Left lung (tissue), 10 donors: ENCODE data around the gene TFB1M. TPM values are rescaled to one million over a fixed set of nuclear protein-coding genes. Genes with fewer than 3 reads are reported as not detected.
A peak's percentile ranks its signal among the peaks of the same experiment; 100 is the strongest.

Experiments used
- ATAC-seq: fragments of 200-7000 bp; cut with Tn5 transposase; one replicate; pipeline ENCODE4 v1.9.1; 2020; ENCODE audit warnings: moderate library complexity
- DNase-seq, 4 donors: peaks; one replicate each; pipeline ENCODE4 v3.0.0-alpha.2; 2013 to 2020
- H3K27ac ChIP-seq, 2 donors: fragments of 200-600 bp; sonication (generic) in 1 of 2; one replicate each; pipeline versions ENCODE4 v1.5.0 to v1.8.0; 2020 to 2021
- H3K27me3 ChIP-seq, 2 donors: fragments of 200-600 bp; sonication (generic) in 1 of 2; one replicate each; pipeline versions ENCODE4 v1.5.0 to v1.8.0; 2020 to 2021
- H3K36me3 ChIP-seq, 2 donors: fragments of 200-600 bp; sonication (generic) in 1 of 2; one replicate each; pipeline versions ENCODE4 v1.5.0 to v1.8.0; 2020 to 2021
- H3K4me1 ChIP-seq, 2 donors: fragments of 200-600 bp; one replicate each; pipeline ENCODE4 v1.8.0; 2021
- H3K4me3 ChIP-seq, 2 donors: fragments of 200-600 bp; sonication (generic) in 1 of 2; one replicate each; pipeline versions ENCODE4 v1.5.0 to v1.8.0; 2020 to 2021; ENCODE audit warnings: mild to moderate bottlenecking in 1 of 2
- H3K9me3 ChIP-seq, 2 donors: fragments of 200-600 bp; sonication (generic) in 1 of 2; one replicate each; pipeline versions ENCODE4 v1.5.0 to v1.8.0; 2020 to 2021
- intact Hi-C, 2 donors: fragments of 100-400 bp; cut with DNase I; formaldehyde crosslinking; loops; one replicate each; pipeline versions ENCODE4 v1.11.2 to v1.14.2; 2022
- polyA plus RNA-seq, 6 donors: library from polyadenylated mRNA; unstranded; fragments of 120-200 nt; gene quantifications; one replicate each; pipeline ENCODE4 v1.2.1, GENCODE V29; 2013; ENCODE audit not compliant: insufficient read length in 6 of 6
- total RNA-seq, 2 donors: library from RNA; stranded (reverse); fragmentation: NEBNext Ultra II Directional; extraction: Animal tissue kit (Norgen Biotek cat#: 25700); gene quantifications; one replicate each; pipeline ENCODE4 v1.2.1, GENCODE V29; 2021
- TF ChIP-seq, protein P1 (sequence below), 2 donors: fragments of 200-600 bp; sonication (generic) in 1 of 2; IDR thresholded peaks; one replicate each; pipeline versions ENCODE4 v1.5.0 to v1.8.0; 2021; ENCODE audit warnings: antibody characterized with exemption in 2 of 2
- donor health status: DM: no; HTN: yes; CAD: no.
- donor health status: DM: no; HTN: no; CAD: no.

TFB1M gene
- total and polyA plus RNA-seq, 8 donors, result 20.6 to 29.4 (median 24.0) TPM

DNA sequence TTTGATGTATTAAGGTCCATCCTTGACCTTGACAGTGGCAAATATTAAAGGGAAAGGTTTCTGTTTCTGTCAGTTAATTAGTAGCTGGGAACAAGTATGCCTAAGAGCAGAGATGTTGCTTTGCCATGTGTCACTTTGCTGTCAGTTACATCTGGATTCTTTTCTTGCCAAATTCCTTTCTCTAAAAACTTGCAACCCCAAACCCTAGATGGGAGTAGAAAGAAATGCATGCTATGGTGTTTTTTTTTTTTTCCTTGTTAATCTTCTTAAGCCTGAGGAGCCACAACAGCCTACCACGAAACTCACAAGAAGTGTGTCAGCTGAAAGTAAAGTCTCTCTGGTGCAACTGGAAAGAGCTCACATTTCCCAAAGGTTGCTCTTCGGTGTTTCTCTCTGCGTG, 68.5 kb downstream of the TFB1M start:
- peak in 2 of 4 donors; percentile 56 to 63 for DNase-seq
- TF ChIP-seq, protein P1, sequence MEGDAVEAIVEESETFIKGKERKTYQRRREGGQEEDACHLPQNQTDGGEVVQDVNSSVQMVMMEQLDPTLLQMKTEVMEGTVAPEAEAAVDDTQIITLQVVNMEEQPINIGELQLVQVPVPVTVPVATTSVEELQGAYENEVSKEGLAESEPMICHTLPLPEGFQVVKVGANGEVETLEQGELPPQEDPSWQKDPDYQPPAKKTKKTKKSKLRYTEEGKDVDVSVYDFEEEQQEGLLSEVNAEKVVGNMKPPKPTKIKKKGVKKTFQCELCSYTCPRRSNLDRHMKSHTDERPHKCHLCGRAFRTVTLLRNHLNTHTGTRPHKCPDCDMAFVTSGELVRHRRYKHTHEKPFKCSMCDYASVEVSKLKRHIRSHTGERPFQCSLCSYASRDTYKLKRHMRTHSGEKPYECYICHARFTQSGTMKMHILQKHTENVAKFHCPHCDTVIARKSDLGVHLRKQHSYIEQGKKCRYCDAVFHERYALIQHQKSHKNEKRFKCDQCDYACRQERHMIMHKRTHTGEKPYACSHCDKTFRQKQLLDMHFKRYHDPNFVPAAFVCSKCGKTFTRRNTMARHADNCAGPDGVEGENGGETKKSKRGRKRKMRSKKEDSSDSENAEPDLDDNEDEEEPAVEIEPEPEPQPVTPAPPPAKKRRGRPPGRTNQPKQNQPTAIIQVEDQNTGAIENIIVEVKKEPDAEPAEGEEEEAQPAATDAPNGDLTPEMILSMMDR (IDR thresholded peaks at IDR 0.05), result no peak
- no peaks in the 10 kb centered on the region for H3K27me3 ChIP-seq
- no peak overlapping the region for H3K27ac ChIP-seq
- no peak overlapping the region for H3K4me3 ChIP-seq
- H3K9me3 ChIP-seq, result no peaks in the 10 kb centered on the region
- H3K4me1 ChIP-seq, result no peaks in the 10 kb centered on the region
- ATAC-seq, result no peak
- intact Hi-C loops, result loop anchor here in 1 of 2 donors (5.0 kb wide), 1 partner anchor 59 kb away; no protein-coding TSS in a partner anchor
- no peaks in the 10 kb centered on the region for H3K36me3 ChIP-seq

DNA sequence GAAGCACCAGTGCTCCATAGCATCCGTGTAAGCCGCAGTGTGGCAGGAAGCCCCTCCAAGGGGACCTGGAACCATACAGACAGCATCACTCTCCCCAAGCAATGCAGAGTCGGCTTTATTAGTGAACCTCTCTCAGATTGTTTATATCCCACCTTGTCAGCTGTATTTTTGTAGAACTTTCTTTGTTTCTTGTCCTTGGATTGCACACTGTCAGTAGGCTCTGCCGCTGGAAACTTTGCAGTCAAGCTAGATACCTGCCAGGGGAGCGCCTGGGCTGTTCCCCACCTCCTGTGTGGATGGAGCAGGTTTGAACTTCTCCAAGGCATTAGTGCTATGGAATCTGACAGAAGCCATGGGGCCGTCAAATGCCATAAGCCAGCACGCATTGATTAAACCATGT, 69.1 kb downstream of the TFB1M start:
- H3K4me1 ChIP-seq, result no peaks in the 10 kb centered on the region
- H3K27me3 ChIP-seq, result no peaks in the 10 kb centered on the region
- H3K9me3 ChIP-seq, result no peaks in the 10 kb centered on the region
- H3K4me3 ChIP-seq, result no peak overlapping the region
- TF ChIP-seq, protein P1 (IDR thresholded peaks at IDR 0.05), result no peak
- H3K27ac ChIP-seq, result no peak overlapping the region
- H3K36me3 ChIP-seq, result no peaks in the 10 kb centered on the region
- no peak for DNase-seq
- no peak for ATAC-seq
- intact Hi-C loops, result loop anchor here in 1 of 2 donors (5.0 kb wide), 1 partner anchor 58 kb away; no protein-coding TSS in a partner anchor

DNA sequence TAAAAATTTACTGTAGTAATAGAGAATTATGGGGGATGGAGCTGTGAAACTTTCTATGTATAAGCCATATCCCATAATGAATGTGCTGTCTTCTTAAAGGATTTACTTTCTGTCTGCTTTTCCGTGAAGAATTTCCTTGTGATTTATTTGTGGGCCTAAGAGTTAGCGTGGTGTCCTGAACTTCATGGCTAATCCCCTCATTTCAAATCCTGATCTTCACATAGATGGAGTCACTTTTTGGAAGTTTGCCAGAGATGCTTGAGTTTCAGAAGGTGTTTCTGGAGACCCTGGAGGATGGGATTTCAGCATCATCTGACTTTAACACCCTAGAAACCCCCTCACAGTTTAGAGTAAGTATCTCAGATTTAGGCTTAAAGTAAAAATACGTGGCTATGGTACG, 69.8 kb downstream of the TFB1M start:
- no peaks in the 10 kb centered on the region for H3K27me3 ChIP-seq
- H3K4me3 ChIP-seq, result no peak overlapping the region
- TF ChIP-seq, protein P1 (IDR thresholded peaks at IDR 0.05), result no peak
- DNase-seq, result no peak
- no peaks in the 10 kb centered on the region for H3K4me1 ChIP-seq
- no peaks in the 10 kb centered on the region for H3K36me3 ChIP-seq
- H3K27ac ChIP-seq, result no peak overlapping the region
- intact Hi-C loops, result no loop called here
- no peak for ATAC-seq
- no peaks in the 10 kb centered on the region for H3K9me3 ChIP-seq

DNA sequence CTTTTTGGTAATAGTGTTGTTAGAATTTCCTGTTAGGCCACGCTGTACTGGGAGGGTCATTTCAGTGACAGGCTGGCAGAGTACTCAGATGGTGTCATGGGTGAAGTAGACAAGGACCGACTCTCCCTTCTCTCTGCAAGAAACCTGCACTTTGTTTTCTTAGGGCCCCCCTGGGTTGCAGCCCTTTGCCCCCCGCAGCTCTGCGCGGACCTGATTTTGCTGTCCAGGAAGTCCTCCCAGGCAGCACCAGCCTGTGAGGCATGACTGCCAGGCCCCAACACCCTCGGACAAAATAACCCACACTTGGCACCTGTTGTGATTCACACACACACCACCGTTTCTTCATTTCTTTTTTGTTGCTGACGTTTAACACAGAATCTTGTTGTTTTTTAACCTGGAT, 72.3 kb downstream of the TFB1M start:
- Histone ChIP-seq H3K36me3 (no peaks in the 10 kb centered on the region), H3K4me3 (no peak overlapping the region), H3K9me3 (no peaks in the 10 kb centered on the region), H3K4me1 (no peaks in the 10 kb centered on the region), H3K27ac (no peak overlapping the region), H3K27me3 (no peaks in the 10 kb centered on the region)
- intact Hi-C loops, result no loop called here
- TF ChIP-seq, protein P1 (IDR thresholded peaks at IDR 0.05), result no peak
- ATAC-seq (no peak), DNase-seq (no peak)

DNA sequence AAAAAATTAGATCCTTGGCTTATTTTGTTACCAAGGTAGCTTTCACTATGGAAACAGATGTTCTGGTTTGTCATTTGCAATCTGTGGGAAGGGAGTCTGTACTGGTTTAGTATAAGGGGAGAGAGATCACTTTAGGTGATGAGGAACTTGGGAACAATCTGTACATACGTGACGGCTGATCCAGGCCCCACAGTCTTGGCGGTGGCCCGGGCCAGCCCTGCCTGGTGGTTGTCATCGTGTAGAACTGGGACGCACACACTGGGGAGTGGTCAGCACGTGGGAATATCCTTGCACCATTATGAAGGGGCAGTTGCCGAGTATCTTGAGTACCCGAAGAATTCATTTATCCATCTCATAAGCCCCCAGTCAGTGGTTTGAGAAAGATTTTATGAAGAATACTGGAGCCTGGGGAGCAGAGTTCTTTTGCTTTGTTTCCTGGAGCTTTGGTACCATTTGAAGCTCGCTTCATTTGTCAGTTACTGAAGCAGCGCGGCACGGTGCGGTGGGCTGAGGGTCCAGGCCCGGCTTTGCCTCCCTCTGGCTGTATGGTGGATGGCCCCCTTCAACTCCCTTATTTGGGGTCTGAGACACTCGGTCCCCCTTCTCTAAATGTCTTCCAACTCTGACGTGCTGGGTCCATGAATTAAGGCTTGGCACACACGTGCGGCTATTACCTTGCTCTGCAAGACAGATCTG, 73.2 kb downstream of the TFB1M start:
- Histone ChIP-seq H3K4me1 (no peaks in the 10 kb centered on the region), H3K27me3 (no peaks in the 10 kb centered on the region), H3K36me3 (no peaks in the 10 kb centered on the region), H3K4me3 (no peak overlapping the region), H3K9me3 (no peaks in the 10 kb centered on the region), H3K27ac (no peak overlapping the region)
- no peak for DNase-seq
- intact Hi-C loops, result no loop called here
- TF ChIP-seq, protein P1 (IDR thresholded peaks at IDR 0.05), result no peak
- no peak for ATAC-seq
